Astrocyte (in vitro differentiated cells and primary cell): ENCODE results near the gene CREB3.

Experiments used
- CTCF ChIP-seq: IDR thresholded peaks from 2 replicates; pipeline ENCODE4 v1.5.1; 2011; ENCODE audit warnings: low read depth, mild to moderate bottlenecking, inconsistent platforms, low read length, moderate library complexity; ENCODE audit not compliant: insufficient read depth
- EZH2 ChIP-seq: IDR thresholded peaks from 2 replicates; pipeline ENCODE4 v1.6.1; 2012; ENCODE audit warnings: mild to moderate bottlenecking, low read length, inconsistent platforms; ENCODE audit not compliant: insufficient read depth

GRCh38 chr9:35760651-35761050, 28.2 kb downstream of the CREB3 start:
- TF ChIP-seq CTCF (no peak), EZH2 (no peak)
